HAP-1 (cell line): ENCODE results near the gene ANKS1B.

Experiments
- DNase-seq, 2 experiments: peaks; one replicate each; pipeline ENCODE4 v3.0.0-alpha.2; 2016 to 2020; ENCODE audit warnings: low spot score in 2 of 2
- H3K27me3 ChIP-seq: fragments of 250-450 bp; sonication (Bioruptor Pico); 2 replicates; pipeline ENCODE4 v1.5.1; 2020; ENCODE audit warnings: low read depth, mild to moderate bottlenecking, moderate library complexity
- H3K36me3 ChIP-seq: fragments of 250-450 bp; sonication (Bioruptor Pico); replicated peaks from 2 replicates; pipeline ENCODE4 v1.5.1; 2020; ENCODE audit warnings: mild to moderate bottlenecking
- H3K4me1 ChIP-seq: fragments of 250-450 bp; sonication (Bioruptor Pico); 2 replicates; pipeline ENCODE4 v1.5.1; 2020; ENCODE audit warnings: mild to moderate bottlenecking
- H3K4me3 ChIP-seq: fragments of 250-450 bp; sonication (Bioruptor Pico); 2 replicates; pipeline ENCODE4 v1.5.1; 2020; ENCODE audit warnings: mild to moderate bottlenecking, moderate library complexity
- H3K9me3 ChIP-seq: fragments of 250-450 bp; sonication (Bioruptor Pico); 2 replicates; pipeline ENCODE4 v1.5.1; 2020; ENCODE audit warnings: mild to moderate bottlenecking, moderate library complexity
- in situ Hi-C: fragments of 300-500 bp; cut with MboI; formaldehyde crosslinking; loops from 3 replicates; pipeline ENCODE4 v1.14.3; 2020; ENCODE audit warnings: low sequenced_read_pairs, inconsistent platforms, mixed read lengths

Gene ANKS1B

DNA sequence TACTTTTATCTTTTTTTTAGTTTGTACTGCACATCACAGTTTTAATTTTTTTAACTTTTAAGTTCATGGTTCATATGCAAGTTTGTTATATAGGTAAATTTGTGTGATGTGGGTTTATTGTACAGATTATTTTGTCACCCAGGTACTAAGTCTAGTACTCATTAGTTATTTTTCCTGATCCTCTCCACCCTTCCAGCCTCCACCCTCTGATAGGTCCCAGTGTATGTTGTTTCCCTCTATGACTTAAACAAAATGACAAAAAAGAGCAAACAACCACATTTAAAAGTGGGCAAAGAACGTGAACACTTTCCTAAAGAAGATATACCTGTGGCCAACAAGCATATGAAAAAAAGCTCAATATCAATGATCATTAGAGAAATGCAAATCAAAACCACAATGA lies 273.5 kb downstream of the ANKS1B start:
- Histone ChIP-seq H3K4me3 (no peak overlapping the region), H3K4me1 (no peaks in the 10 kb centered on the region), H3K27me3 (no peaks in the 10 kb centered on the region), H3K9me3 (no peaks in the 10 kb centered on the region), H3K36me3 (no peaks in the 10 kb centered on the region)
- in situ Hi-C loops: no loop called here
- no peak for DNase-seq

DNA sequence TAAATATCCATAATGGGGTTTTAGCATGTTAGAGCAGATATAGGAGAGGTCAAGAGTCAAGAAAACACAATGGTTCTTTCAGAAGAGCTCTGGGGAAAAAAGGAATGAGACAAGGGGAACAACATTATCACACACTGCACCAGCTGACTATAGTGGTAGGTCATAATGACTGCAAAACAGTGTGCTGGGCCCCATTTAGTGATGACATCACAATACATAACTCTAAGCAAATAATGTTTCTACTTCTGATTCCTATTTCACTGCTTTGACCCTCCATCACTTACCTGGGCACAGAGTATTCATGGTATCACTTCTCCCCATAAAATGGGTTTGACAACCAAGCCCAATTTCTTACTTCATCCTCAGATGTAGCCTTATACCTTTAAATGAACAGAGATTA lies 275.1 kb downstream of the ANKS1B start:
- in situ Hi-C loops: no loop called here
- no peak for DNase-seq
- H3K9me3 ChIP-seq: no peaks in the 10 kb centered on the region
- H3K27me3 ChIP-seq: no peaks in the 10 kb centered on the region
- no peak overlapping the region for H3K4me3 ChIP-seq
- no peaks in the 10 kb centered on the region for H3K36me3 ChIP-seq
- no peaks in the 10 kb centered on the region for H3K4me1 ChIP-seq

DNA sequence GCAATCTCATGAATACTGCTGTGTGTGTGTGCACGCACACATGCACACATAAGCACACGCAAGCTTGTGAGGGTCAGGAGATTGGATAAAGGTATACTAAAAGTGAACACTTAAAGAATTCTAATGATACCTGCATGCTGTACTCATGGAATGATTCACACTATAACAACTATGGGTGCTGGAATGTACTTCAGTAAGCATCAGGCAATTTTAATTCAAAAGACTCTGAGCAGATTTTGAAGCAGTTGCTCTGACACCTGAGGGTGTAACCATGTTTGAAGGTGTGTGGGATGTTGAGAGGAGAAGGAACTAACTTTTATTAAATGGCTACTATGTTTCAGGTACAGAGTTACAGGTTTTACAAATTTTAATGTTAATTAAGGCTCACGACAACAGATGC lies 275.6 kb downstream of the ANKS1B start:
- H3K9me3 ChIP-seq: no peaks in the 10 kb centered on the region
- in situ Hi-C loops: no loop called here
- no peak for DNase-seq
- H3K27me3 ChIP-seq: no peaks in the 10 kb centered on the region
- no peak overlapping the region for H3K4me3 ChIP-seq
- H3K4me1 ChIP-seq: no peaks in the 10 kb centered on the region
- H3K36me3 ChIP-seq: no peaks in the 10 kb centered on the region

- no peaks in the 10 kb centered on the region for H3K4me1 ChIP-seq
- no peaks in the 10 kb centered on the region for H3K27me3 ChIP-seq
- no peaks in the 10 kb centered on the region for H3K36me3 ChIP-seq
- no peak overlapping the region for H3K4me3 ChIP-seq
- DNase-seq: no peak
- in situ Hi-C loops: no loop called here
- no peaks in the 10 kb centered on the region for H3K9me3 ChIP-seq
Measured at GRCh38 chr12:99707883-99708282, 276.9 kb downstream of the ANKS1B start.

GRCh38 chr12:99706736-99707473 lies 277.8 kb downstream of the ANKS1B start:
- no peaks in the 10 kb centered on the region for H3K27me3 ChIP-seq
- no peaks in the 10 kb centered on the region for H3K36me3 ChIP-seq
- no peak for DNase-seq
- H3K4me1 ChIP-seq: no peaks in the 10 kb centered on the region
- in situ Hi-C loops: no loop called here
- no peaks in the 10 kb centered on the region for H3K9me3 ChIP-seq
- no peak overlapping the region for H3K4me3 ChIP-seq

DNA sequence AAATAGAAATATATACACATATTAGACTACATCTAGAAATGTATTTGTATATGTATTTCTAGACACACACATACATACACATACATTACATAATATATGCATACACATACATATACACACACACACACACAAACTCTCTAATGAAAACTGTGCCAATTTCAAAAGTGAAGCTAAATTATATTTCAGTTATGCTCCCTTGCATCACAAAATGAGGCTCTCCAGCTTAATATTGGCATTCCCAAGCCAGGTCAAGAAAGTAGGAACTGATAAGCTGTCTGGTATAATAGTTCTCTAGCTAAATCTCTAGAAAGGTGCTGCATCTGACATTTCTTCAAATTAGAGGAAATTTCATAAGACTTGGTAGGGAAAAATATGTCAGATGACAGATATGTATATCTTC lies 280.3 kb downstream of the ANKS1B start:
- no peaks in the 10 kb centered on the region for H3K27me3 ChIP-seq
- H3K9me3 ChIP-seq: no peaks in the 10 kb centered on the region
- H3K36me3 ChIP-seq: no peaks in the 10 kb centered on the region
- H3K4me1 ChIP-seq: no peaks in the 10 kb centered on the region
- in situ Hi-C loops: no loop called here
- DNase-seq: no peak
- H3K4me3 ChIP-seq: no peak overlapping the region

GRCh38 chr12:99704036-99704435 lies 280.7 kb downstream of the ANKS1B start:
- H3K4me1 ChIP-seq: no peaks in the 10 kb centered on the region
- DNase-seq: no peak
- no peaks in the 10 kb centered on the region for H3K36me3 ChIP-seq
- in situ Hi-C loops: no loop called here
- H3K27me3 ChIP-seq: no peaks in the 10 kb centered on the region
- no peaks in the 10 kb centered on the region for H3K9me3 ChIP-seq
- H3K4me3 ChIP-seq: no peak overlapping the region

DNA sequence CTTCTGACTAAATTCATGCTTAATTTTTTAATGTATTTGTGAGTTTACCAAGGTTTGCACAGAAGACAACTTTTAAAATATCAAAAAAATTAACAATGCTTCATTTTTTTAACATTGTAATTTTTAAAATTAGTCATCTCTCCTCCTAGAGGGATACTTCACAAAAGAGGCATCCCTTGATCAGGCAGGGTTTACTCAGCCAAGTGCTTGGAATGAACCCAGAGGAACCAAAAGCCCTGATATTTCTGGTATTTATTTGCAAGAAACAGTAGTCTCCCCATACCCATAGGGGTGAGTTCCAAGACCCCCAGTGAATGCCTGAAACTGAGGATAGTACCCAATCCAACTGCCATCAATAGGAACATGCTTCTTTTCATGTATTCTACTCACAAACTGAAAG lies 284.7 kb downstream of the ANKS1B start:
- H3K4me3 ChIP-seq: no peak overlapping the region
- DNase-seq: no peak
- in situ Hi-C loops: no loop called here
- no peaks in the 10 kb centered on the region for H3K9me3 ChIP-seq
- H3K4me1 ChIP-seq: no peaks in the 10 kb centered on the region
- no peaks in the 10 kb centered on the region for H3K27me3 ChIP-seq
- H3K36me3 ChIP-seq: no peaks in the 10 kb centered on the region

- Histone ChIP-seq H3K36me3 (no peaks in the 10 kb centered on the region), H3K27me3 (no peaks in the 10 kb centered on the region), H3K4me3 (no peak overlapping the region), H3K4me1 (no peaks in the 10 kb centered on the region), H3K9me3 (no peaks in the 10 kb centered on the region)
- DNase-seq: no peak
- in situ Hi-C loops: no loop called here
Measured at GRCh38 chr12:99695050-99695449, 289.7 kb downstream of the ANKS1B start.

DNA sequence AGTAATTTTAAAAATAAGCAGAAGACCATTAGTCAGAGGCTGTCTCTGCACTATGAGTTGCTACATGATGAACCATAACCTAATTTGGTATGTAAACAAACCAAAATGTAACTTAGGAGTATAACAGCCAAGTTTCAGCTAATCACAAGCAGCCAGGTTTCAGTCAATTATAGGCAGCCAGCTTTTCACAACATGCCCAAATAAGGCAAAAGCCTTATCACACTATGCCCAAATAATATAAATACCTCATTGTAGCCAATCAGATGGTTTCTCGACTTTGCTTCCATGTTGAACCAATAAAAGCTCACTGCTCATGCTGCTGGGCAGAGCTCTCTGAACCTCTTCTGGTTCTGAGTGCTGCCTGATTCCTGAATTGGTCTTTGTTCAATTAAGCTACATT lies 298.6 kb downstream of the ANKS1B start:
- H3K36me3 ChIP-seq: no peaks in the 10 kb centered on the region
- H3K9me3 ChIP-seq: no peaks in the 10 kb centered on the region
- H3K27me3 ChIP-seq: no peaks in the 10 kb centered on the region
- no peaks in the 10 kb centered on the region for H3K4me1 ChIP-seq
- in situ Hi-C loops: no loop called here
- no peak overlapping the region for H3K4me3 ChIP-seq
- no peak for DNase-seq

GRCh38 chr12:99680276-99680675 lies 304.5 kb downstream of the ANKS1B start:
- no peak for DNase-seq
- in situ Hi-C loops: no loop called here

GRCh38 chr12:99670635-99671034 lies 314.1 kb downstream of the ANKS1B start:
- Histone ChIP-seq H3K4me1 (no peaks in the 10 kb centered on the region), H3K9me3 (no peaks in the 10 kb centered on the region), H3K4me3 (no peak overlapping the region), H3K27me3 (no peaks in the 10 kb centered on the region), H3K36me3 (no peaks in the 10 kb centered on the region)
- in situ Hi-C loops: no loop called here
- DNase-seq: no peak

More at GRCh38 chr12:99680276-99680675, 304.5 kb downstream of the ANKS1B start:
- Histone ChIP-seq H3K4me1 (no peaks in the 10 kb centered on the region), H3K9me3 (no peaks in the 10 kb centered on the region), H3K4me3 (no peak overlapping the region), H3K27me3 (no peaks in the 10 kb centered on the region), H3K36me3 (no peaks in the 10 kb centered on the region)

GRCh38 chr12:99658671-99659349 lies 325.9 kb downstream of the ANKS1B start:
- H3K4me1 ChIP-seq: no peaks in the 10 kb centered on the region
- DNase-seq: no peak
- peaks cover 8% of the 10 kb centered on the region; the same call in 1 of the 2 replicates for H3K27me3 ChIP-seq
- in situ Hi-C loops: no loop called here
- H3K36me3 ChIP-seq: no peaks in the 10 kb centered on the region
- no peaks in the 10 kb centered on the region for H3K9me3 ChIP-seq
- no peak overlapping the region for H3K4me3 ChIP-seq

DNA sequence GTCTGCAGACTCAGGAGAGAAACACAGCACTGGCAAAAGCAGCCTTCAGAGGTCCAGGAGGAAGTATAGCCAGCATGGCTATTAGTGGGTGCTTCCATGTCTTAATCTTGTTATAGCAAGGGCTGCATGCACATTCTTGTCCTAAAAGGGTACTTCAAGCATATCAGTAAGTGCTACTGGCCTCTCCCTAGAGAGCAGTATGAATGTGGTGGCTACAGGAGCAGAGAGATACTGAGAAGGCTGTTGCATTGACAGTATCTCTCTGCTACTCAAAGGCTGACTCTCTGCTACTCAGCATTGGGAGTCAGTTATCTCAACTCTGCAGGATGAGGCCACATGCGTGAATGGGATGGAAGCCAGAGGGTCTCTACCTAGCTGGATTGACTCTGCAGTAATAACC lies 335.2 kb downstream of the ANKS1B start:
- no peaks in the 10 kb centered on the region for H3K4me1 ChIP-seq
- H3K36me3 ChIP-seq: no peaks in the 10 kb centered on the region
- in situ Hi-C loops: no loop called here
- no peaks in the 10 kb centered on the region; the same call in none of the 2 replicates for H3K27me3 ChIP-seq
- no peak overlapping the region for H3K4me3 ChIP-seq
- H3K9me3 ChIP-seq: no peaks in the 10 kb centered on the region
- no peak for DNase-seq
